LNCaP clone FGC (cell line): ENCODE measurements around the gene SGTA.

Experiments used
- DNase-seq: peaks from one replicate; pipeline ENCODE4 v3.0.0-alpha.2; 2011; ENCODE audit warnings: low read depth
- H3K4me3 ChIP-seq: 2 replicates; pipeline ENCODE4 v1.5.1; 2011; ENCODE audit warnings: mild to moderate bottlenecking, low read depth, low read length, control low read depth
- TF ChIP-seq, protein P1 (sequence below): IDR thresholded peaks from 2 replicates; pipeline ENCODE4 v1.5.1; 2012; ENCODE audit warnings: mild to moderate bottlenecking; ENCODE audit not compliant: control insufficient read depth, insufficient read depth; ENCODE audit errors: extremely low read depth

The SGTA gene

DNA sequence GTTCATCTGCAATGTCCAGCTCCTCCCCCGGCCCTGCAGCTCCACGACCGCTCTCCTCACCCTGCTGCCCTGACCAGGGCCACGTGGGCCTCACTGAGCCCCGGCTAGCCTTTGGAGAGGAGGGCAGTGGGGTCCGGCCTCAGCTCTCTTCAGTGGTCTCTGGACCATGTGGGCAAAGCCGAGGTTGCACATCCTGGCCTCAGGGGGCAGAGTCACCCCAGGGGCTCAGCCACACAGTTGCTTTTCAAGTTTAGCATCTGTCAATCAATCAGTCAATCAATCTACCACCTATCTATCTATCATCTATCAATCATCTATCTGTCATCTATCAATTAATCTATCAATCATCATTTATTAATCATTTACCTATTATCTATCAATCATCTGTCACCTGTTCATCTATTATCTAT is 58.9 kb downstream of the SGTA start:
- no peak for DNase-seq
- TF ChIP-seq, protein P1, sequence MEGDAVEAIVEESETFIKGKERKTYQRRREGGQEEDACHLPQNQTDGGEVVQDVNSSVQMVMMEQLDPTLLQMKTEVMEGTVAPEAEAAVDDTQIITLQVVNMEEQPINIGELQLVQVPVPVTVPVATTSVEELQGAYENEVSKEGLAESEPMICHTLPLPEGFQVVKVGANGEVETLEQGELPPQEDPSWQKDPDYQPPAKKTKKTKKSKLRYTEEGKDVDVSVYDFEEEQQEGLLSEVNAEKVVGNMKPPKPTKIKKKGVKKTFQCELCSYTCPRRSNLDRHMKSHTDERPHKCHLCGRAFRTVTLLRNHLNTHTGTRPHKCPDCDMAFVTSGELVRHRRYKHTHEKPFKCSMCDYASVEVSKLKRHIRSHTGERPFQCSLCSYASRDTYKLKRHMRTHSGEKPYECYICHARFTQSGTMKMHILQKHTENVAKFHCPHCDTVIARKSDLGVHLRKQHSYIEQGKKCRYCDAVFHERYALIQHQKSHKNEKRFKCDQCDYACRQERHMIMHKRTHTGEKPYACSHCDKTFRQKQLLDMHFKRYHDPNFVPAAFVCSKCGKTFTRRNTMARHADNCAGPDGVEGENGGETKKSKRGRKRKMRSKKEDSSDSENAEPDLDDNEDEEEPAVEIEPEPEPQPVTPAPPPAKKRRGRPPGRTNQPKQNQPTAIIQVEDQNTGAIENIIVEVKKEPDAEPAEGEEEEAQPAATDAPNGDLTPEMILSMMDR = no peak

DNA sequence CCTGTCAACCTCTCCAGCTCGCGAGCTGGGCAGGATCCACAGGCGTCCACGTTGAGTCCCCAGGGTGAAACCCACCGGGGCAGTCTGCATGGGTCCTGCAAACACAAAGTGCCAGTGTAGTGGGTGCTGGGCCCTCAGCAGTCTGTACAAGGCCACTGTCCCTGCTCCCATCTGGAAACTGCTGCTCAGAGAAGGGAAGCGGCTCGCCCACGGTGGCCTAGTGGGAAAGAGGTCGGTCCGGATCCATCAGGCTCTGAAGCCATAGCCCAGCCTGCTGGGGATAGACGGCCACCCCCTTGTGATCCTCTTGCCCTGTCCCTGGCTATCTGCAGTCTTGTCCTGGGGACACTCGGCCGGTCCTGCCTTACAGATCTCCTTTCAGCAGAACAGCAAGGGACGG is 59.3 kb downstream of the SGTA start:
- TF ChIP-seq, protein P1 = no peak
- H3K4me3 ChIP-seq = no peak overlapping the region
- no peak for DNase-seq

More for the DNA sequence above, 58.9 kb downstream of the SGTA start:
- no peak overlapping the region for H3K4me3 ChIP-seq

DNA sequence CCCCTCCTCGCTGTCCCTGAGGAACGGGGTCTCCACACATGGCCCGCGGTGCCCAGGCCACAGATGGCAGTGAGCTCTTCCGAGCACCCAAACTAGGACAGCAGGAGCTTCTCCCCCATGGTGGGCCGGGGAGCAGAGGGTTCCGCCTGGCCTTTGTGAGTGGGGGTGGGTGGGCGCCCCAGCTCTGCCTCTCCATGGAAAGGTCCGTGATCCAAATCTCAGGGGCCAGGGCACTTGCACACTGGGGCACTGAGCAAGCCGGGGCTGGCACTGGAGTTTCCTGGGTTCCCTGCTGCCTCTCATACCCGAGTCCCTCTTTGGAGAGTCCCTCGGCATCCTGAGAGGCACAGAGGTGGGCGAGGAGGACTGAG is 59.7 kb downstream of the SGTA start:
- H3K4me3 ChIP-seq = no peak overlapping the region
- TF ChIP-seq, protein P1 = no peak
- DNase-seq = no peak

DNA sequence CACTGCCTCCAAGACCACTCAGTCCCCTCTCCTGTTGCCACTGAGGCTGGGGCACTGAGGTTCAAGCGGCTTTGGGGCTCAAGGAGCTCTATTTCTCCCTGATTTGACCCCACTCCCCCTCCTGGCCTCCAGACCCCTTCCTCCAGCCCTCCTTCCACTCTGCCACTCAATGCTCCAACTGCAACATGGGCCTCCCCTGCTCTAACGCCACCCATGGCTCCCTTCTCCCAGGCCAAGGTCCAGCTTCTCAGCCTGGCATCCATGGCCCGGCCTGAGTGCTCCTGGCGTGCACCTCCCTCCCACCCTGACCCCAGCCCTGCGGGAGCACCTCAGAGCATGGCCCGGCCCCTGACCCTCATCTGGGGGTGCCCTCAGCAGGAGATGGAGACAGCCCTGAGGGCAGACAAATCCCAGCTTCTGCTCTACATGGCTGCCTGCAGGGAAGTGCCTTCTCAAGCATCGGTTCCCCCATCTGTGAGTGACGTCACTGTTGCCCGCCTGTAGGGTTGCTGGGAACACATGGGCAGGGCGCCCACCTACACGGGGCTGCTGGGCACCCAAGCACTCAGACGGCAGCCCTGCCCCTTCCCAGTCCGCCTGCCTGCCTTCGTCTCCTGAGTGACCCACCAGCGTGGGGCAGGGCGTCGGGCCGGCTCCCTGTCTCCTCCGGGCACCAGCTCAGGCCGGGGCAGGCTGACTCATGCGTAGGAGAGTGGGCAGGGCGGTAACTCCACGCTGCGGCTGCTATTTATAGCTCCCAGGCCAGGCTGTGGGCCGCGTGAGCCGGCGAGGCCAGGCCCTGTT is 60.3 kb downstream of the SGTA start:
- no peak overlapping the region for H3K4me3 ChIP-seq
- no peak for DNase-seq
- TF ChIP-seq, protein P1 = no peak

DNA sequence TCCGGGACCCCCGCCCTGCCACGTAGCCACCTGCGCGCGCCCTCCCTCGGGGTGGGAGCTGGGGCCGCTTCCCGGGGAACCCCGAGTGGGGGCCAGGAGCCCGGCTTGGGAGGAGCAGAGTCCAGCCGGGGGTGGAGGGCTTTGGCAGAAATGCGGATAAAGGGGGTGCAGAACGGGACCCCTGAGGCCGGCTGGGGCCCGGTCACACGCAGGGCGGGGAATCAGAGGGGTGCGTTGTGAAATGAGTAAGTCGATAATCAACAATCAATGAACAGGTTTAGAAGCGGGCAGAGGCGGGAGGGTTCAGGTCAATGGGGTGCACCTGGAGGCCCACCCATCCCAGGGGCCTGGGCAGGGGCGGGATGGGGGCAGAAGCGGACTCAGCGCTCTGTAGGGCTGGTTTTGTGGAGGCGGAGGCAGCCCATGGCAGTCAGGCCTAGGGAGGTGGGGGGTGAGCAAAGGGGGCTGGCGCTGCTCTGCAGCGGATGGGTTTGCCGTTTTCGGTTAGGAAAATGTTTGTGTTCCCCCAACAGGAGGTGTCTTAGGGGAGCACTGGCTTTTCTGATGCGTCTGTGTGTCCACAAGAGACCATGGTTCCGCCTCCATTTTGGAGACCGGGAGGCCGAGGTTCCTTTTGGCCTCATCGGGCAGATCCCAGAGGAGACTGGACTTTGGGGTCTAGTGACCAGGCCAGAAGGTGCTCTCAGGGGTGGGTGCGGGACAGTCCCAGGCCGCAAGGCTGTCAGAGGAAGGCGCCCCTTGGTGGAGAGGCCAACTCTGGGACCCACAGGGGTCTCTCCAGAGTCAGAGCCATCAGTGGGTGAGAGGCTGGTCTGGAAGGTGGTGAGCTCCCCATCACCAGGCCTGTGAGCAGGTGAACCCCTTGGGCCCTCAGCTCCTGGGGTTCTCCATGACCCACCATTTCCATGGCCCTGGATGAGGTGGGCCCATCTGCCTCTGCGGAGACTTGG is 61.2 kb downstream of the SGTA start:
- no peak for DNase-seq
- H3K4me3 ChIP-seq = peak overlapping the region; percentile 55
- TF ChIP-seq, protein P1 = no peak

DNA sequence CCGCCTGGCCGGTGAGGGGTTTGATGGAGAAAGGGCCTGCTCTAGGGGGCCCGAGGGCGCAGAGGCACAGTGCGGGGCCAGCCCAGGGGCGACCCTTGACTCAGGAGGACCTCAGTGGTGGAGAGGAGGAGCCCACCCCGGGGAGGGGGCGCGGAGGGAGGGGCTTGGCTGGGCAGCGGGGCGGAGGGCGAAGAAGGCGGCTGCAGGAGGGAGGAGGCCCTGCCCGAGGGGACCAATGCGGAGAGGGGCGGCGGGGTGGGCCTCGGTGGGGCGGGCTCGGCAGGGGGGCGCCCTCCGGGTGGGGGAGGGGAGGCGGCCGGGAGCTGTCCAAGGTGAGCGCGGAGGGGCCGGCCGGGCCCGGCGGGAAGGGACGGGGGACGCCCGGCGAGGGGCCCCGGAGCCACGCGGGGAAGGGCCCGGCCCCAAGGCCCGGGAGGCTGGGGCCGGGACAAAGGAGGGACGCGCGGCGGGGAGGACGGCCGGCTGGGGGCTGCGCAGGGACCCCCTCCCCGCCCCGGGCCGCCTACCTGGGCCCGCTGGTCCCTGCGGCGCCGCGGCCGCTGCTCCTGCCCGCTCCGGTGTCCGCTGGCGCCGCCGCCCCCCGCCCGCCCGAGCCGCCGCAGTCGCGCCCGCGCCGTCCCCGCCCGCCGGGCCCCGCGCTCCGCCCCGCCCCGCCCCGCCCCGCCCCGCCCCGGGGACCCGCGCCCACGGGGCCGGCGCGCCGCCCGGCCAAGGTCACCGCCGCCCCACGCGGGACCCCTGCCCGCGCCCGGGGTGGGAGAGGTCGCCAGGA is 62.1 kb downstream of the SGTA start, which contains the start of gene DIRAS1:
Gene DIRAS1, minus strand, starts transcription at position 596 of the 793 bp plus-strand sequence. CDS start 3,566 bp downstream, outside the sequence.
- TF ChIP-seq, protein P1 = no peak
- no peak for DNase-seq
- H3K4me3 ChIP-seq = peak within 1 kb of the TSS; percentile 55
